ENCODE data around the gene DIABLO.
"Not testable (repeated sequence)": the region's sequence is repeated elsewhere in the genome, so short reads cannot be mapped to it uniquely, and the experiment has no call there.

The DIABLO gene

DNA sequence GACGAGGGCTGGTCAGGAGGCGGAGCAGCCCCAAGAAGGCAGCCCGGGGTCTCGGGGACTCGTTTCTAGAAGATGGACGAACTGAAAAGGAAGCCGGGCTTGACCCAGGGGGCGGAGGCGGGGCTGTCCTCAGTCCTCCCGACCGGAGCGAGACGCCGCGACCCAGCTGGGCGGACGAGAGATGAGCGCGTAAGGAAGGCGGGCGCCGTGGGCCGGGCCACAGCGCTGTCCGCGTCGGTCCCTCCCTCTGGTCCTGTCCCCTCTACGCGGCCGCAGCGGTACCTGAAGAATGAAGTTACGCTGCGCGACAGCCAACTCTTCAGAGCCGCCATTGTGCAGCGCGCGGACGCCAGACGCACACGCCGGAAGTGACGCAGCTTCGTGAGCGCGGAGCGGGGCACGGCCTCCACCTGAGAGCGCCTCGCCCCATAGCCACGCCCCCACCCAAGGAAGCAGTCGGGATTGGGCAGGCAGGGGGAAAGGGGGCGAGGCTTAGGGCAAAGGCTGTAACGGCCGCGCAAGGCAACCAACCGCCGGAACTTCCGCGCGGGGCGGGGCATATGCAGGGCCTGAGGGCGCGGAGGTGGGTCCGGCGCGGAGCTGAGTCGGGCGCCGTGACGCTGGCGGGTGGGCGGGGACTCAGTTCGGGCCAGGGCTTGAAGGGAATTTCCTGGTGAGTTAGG is at the start of gene DIABLO:
DIABLO (minus strand) TSS at position 370 of the 683 bp plus-strand sequence; CDS start at position 332, 38 bp downstream.
- peak; percentile 97 to 100 (median 97) for DNase-seq (ENCODE audit: low read depth in 2 of 3, low spot score in 2 of 3)

DNA sequence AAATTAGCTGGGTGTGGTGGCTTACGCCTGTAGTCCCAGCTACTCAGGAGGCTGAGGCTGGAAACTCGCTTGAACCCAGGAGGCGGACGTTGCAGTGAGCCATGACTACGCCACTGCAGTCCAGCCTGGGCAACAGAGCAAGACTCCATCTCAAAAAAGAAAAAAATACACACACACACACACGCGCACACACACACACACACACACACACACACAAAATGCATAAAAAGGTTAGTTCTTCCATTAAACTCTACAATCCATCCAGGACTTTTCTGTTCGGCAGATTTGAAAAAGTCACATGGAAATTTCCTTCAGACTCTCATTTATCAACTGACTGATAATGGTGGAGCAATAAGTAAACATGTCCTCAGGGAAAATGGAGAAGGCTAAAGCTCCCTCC is 49.6 kb upstream of the DIABLO start:
- no peak for DNase-seq (ENCODE audit: low read depth in 2 of 3, low spot score in 2 of 3)

DNA sequence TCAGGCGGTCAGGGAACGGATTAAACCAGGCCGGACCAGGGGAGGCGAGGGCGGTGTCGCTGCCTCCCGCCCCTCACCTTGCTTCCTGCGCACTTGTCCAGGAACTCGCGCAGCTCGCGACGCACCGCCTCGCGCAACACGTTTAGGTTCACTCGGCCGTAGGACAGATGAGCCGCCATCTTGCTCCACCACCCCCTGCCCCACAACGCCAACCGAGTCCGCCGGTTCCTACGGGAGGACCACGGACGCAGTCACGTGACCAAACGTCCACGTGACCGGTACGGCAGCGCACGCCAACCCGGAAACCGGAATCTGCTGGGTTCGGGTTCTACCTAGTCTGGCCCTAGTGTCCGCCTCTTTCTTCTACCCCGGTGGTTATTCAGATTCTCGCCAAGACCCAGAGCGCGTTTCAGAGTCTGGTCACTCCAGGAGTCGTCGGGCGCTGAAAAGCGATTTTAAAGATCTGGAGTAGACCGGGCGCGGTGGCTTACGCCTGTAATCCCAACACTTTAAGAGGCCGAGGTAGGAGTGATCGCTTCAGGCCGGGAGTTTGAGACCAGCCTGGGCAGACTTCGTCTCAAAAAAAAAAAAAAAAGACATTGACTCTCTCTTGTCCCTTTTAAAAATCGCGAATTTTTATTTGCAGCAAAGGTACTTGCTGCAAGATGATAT is 40.5 kb upstream of the DIABLO start, which contains the start of gene VPS33A:
VPS33A (minus strand) TSS at position 265 of the 672 bp plus-strand sequence; CDS start at position 179, 86 bp downstream.
- peak; percentile 88 to 97 (median 92) for DNase-seq (ENCODE audit: low read depth in 2 of 3, low spot score in 2 of 3)

DNA sequence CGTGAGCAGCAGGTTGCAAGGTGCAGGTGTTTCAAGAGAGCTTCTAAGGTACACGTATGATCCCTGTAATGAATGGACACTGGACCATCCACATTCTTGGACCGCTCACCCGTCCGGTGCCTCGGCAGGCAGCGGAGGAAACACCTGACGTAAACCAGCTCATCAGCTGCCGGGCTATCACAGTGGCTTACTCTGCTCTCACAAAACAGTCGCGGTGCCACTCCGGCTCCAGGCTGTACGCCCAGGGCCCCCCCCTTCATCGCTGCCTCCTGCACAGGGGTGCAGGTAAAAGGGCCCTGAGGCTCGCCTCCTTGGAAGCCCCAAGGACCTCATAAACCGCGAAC is 40.0 kb upstream of the DIABLO start:
- no peak for DNase-seq (ENCODE audit: low read depth in 2 of 3, low spot score in 2 of 3)

DNA sequence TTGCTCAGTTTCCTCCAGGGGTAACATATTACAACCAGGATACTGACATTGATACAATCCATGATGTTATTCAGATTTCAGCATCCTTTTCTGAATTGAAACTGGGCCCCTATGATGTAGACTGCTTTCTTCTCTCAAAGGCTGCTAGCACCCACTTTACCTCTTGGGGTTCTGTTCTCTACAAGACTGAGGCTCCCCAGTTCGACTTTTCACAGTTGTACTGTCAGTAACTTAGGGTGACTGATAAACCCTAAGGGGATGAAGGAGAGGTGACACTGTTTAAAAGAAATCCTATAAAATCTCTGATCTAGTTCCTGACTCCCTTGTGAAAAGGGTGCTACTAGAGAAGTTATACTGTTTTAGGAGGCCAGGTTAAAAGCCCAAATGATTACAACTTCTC is 39.6 kb upstream of the DIABLO start:
- no peak for DNase-seq (ENCODE audit: low read depth in 2 of 3, low spot score in 2 of 3)

DNA sequence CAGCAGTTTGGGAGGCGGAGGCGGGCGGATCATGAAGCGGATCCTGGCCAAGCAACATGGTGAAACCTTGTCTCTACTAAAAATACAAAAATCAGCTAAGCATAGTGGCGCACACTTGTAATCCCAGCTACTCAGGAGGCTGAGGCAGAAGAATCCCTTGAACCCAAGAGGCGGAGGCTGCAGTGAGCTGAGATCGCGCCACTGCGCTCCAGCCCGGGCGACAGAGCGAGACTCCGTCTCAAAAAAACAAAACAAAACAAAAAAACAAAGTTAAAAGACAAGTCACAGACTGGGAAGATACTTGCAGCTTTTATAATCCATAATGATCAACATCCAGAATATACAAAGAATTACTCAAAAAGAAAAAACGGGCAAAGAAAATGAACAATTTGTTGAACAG is 34.9 kb upstream of the DIABLO start:
- not testable (repeated sequence) for DNase-seq (ENCODE audit: low read depth in 2 of 3, low spot score in 2 of 3)

DNA sequence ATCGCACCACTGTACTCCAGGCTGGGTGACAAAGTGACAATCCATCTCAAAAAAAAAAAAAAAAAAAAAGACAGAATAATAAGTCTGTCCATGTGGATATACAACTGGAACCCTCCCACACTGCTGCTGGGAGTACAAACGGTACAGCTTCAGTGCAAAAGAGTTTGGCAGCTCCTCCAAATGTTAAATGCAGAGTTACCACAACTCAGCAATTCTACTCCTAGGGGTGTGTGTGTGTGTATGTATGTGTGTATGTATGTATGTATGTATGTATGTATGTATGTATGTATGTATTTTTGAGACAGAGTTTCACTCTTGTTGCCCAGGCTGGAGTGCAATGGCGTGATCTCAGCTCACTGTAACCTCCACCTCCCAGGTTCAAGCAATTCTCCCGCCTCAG is 33.1 kb upstream of the DIABLO start:
- DNase-seq (ENCODE audit: low read depth in 2 of 3, low spot score in 2 of 3), result not testable (repeated sequence)

DNA sequence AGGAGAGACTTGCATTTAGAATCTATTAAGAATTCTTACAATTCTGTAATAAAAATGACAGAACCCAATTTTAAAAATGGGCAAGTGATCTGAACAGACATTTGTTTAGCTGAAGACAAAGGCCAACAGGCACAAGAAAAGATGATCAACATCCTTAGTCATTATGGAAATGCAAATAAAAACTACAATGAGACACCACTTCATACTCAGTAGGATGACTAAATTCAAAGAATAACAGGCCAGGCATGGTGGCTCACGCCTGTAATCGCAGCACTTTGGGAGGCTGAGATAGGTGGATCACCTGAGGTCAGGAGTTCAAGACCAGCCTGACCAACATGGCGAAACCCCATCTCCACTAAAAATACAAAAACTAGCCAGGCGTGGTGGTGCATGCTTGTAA is 32.6 kb upstream of the DIABLO start:
- DNase-seq (ENCODE audit: low read depth in 2 of 3, low spot score in 2 of 3), result not testable (repeated sequence)

DNA sequence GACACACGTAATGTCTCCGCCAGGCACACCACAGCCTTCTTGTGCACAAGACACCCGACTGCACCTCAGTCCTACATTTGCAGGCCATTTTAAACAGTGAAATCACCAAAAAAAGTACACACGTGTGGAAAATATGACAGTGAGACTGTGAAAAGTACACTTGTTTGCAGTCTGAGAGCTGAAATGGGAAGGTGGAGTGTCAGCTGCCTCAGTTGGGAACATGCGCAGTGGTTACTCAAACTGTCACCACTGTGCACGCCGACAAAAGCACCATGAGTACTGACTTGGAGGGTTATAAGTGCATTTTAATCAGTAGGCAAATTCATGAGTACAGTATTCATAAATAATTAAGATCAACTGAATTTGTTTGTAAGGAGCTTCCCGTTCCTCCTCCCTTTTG is 24.7 kb upstream of the DIABLO start:
- no peak for DNase-seq (ENCODE audit: low read depth in 2 of 3, low spot score in 2 of 3)

DNA sequence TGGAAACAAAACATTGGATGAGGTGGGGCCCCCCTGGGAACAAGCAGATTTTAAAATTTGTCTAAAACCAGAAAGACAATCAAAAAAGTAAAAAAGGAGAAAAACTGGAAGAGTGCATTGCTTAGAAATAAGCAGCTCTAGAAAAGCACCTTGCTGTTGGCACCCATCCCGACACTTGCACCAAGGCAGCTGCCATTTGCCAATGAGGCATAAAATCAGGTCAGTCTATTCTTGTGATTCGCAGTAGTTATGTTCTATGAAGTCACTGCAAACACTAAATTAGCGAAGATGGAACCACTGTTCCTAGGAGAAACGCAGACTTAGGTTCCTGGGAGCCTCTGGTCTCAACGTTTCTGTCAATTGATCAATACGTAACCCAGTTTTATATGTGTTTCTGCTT is 24.2 kb upstream of the DIABLO start:
- DNase-seq (ENCODE audit: low read depth in 2 of 3, low spot score in 2 of 3), result no peak

DNA sequence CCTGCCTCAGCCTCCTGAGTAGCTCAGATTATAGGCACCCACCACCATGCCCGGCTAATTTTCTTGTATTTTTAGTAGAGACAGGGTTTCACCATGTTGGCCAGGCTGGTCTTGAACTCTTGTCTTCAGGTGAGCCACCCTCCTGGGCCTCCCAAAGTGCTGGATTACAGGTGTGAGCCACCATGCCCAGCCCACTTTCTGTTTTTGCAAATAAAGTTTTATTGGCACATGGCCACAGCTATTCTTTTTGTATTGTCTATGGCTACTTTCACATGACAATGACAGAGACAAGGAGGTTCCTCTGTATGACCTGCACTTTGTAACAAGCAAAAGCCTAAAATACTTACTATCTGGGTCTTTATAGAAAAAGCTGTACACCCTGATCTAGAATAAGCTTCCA is 19.7 kb upstream of the DIABLO start:
- DNase-seq (ENCODE audit: low read depth in 2 of 3, low spot score in 2 of 3), result no peak

DNA sequence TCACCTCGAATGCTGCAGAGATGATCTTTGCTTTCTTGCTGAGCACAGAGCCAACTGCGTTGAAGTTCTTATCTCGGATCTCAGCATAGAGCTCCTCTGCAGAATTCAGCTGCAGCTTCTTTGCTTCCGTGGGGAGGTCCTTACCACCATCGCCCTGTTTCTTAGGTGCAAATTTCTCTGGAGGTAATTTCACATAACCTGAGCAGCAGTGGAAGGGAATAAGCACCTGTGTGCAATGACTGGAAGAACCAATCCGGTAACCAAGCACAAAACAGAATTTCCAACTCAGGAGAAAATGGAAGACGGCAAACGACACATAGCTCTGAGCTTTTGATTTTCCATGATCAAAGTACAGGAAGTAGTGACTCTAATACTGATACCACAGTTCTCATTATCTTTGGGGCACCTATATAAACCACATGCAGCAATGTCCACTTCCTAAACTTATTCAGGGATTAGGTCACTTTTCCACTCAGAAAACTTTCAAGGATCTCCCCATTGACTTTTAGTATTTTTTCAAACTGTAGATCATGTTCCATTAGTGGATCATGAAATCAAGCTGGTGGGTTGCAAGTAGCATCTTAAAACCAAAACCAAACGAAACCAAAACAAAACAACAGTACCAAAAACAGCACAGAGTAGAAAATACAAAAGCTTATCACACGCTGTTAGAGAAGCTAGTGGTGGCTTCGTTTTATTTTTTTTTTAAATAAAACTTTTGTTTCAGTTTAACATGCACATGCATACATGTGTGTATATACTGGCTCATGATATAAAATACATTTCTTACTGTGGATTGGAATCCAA is 18.9 kb upstream of the DIABLO start:
- no peak for DNase-seq (ENCODE audit: low read depth in 2 of 3, low spot score in 2 of 3)

DNA sequence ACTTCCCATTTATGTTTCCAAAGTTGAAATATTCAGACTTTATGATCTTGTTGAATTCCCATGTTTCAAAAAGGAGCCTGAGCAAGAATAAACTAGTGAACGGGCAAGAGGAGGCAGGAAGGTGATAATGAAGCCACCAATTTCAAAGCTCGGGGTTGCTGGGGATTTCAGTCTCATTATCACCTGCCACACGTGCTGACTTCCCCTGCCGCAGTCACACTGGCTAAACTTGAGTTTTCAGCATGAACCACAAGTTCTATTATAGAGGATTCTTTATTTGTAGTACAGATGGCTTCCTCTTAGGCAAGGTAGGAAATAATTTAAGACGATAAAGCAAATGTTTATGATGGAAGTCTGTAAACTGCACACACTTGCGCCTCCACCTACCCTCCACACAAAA is 18.1 kb upstream of the DIABLO start:
- no peak for DNase-seq (ENCODE audit: low read depth in 2 of 3, low spot score in 2 of 3)

DNA sequence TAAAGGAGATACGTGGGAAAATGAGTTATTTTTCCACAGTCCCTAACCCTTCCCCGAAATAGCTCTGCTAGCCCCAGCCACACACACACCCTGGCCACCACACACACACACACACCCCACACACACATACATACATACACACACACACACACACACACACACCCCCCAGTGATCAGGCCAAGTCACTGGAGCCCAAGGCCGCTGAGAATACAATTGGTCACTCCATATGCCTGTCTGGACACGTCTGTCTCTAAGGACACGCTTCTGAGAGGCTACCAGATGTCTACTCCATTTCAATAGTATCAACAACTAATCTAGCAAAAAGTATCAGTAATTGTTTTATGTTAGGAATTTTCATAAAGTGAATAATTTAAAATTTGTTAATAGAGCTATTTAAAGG is 13.0 kb upstream of the DIABLO start:
- no peak for DNase-seq (ENCODE audit: low read depth in 2 of 3, low spot score in 2 of 3)

DNA sequence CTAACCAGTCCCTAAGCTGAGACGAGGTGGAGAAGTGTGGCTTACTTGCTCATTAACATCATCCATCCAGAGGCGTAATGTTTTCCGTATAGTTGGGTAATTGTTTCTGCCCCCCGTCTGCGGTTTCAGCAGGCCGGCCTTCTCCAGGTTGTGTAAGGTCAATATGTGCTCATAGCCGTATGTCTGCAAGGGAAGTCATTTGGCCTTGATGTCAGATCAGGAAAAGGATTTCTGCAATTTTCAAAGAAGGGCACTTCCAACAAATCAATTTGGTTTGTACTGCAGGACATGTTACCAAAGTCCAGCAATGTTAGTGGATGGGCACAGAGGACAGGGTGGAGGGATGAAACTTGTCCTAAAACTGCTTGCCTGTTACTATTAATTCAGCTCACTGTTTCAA is 9.9 kb upstream of the DIABLO start:
- no peak for DNase-seq (ENCODE audit: low read depth in 2 of 3, low spot score in 2 of 3)

DNA sequence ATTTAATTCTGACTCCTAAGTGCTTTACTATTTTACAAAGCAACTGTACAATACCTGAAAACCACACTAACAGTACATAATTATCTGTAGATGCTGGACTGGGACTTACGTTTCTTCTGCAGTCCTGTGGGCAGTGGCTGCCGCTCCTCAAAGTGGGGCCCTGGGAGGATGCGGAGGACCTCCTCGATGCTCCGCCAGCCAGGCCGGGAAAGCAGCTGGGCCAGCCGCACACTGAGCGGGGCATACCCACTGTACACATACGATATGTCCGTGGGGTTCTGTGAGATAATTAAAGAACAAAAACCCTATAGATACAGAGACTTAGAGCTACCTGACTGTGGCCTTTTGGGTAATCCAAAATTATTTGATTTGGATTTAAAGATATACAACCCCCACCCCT is 6.8 kb upstream of the DIABLO start:
- DNase-seq (ENCODE audit: low read depth in 2 of 3, low spot score in 2 of 3), result no peak

DNA sequence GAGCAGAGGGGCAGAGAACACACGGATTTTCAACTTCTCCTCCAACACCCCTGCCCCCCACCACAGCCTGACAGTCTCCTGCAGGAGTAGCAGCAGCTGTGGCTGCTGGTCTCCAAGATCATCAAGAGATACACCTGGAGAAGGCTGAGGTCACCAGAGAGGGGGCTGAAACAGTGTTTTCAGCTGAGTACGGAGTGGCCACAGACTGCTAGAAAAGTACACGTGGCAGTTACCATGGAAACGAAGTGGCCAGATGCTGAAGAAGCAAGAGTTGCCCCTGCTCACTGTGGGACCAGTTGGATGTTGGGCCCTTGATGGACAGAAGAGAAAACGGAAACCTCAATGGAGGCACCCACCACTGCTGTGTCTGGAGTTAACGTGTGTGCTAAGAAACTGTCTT is 4.9 kb upstream of the DIABLO start:
- no peak for DNase-seq (ENCODE audit: low read depth in 2 of 3, low spot score in 2 of 3)

DNA sequence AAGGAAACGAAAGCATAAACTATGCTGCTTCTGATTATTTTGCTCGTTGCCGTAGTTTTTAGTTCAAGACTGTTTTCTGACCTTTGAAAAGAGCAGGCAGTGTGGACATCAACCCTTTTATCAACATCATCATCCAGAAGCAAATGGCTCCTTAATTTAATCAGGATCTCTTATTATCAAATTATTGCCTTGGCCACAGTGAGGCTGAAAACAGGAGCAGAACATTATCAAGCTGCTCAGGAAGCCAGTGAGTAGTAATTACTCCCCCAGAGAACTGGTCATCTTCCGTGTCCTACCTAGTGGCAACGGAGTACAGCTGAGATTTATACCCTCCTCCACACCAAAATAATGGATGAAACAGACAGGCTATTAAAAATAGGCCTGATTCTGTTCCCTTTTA is 2.2 kb upstream of the DIABLO start:
- no peak for DNase-seq (ENCODE audit: low read depth in 2 of 3, low spot score in 2 of 3)

DNA sequence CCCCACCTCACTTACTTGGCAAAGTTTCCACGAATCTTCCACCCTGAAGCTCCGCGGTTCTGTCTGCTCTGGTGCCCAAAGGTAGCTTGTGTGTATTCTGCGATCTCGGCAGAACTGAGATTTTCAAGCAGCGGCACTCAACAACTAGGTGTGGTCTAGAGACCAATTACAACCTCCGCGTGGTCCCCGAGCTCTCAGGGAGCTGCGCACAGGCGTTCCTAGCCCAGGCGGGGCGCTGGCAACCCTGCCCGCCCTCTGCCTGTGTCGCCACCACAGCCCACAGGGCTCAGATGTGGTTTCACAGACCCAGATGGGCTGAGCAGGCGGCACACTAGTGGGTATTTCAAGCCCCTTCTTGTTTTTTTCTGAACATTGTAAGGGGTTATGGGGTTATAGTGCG is 1.5 kb upstream of the DIABLO start:
- no peak for DNase-seq (ENCODE audit: low read depth in 2 of 3, low spot score in 2 of 3)

DNA sequence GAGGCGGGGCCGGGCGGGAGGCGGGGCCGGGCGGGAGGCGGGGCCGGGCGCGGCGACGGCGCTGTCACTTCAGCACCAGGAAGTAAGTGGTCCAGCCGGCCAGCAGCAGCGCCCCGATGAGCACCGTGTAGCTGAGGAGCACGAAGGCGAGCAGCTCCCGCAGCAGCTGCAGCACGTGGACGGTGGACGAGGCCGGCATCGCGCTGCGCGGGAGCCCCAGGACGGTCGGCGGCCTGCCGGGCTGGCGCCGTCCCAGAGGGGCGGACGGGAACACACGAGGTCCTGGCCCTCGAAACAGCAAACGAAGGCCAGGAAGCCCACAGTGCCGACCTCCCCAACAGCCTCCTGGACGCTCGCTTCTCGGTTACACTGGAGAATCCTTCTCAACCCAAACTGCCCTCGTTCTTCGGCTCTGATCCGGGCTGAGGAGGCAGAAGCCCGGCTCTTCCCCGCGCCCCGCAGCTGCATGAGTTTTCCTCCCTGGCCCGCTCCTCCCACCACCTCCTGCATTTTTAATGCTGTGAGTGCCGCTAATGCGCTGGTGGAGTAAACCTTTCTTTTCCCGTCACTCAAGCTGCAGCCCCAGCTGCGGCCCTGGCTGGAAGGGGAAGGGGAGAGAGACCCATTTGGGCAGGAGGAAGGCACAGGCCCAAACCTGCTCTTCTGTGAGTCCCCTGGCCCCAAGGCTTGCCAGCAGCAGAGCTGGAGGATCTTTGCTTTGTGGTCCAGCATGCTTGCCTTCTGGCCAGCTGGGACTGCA is 694 bp upstream of the DIABLO start:
- no peak for DNase-seq (ENCODE audit: low read depth in 2 of 3, low spot score in 2 of 3)

DNA sequence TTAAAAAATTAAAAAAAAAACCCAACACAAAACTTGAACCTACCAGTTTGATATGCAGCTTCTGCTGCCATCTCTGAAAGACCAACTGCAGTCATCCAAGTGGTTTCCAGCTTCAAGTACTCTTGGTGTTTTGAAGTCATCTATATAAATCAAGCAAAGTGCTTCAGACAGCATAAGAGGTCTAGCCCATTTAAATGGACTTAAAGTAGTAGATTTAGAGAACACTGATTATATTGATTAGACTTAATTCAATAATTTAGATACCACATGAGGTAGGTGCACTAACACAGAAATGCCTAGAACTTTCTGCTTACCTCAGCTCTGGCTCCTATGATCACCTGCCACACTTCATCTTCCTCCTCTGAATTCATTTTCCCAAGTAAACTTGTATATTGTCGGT is 9.4 kb downstream of the DIABLO start:
- no peak for DNase-seq (ENCODE audit: low read depth in 2 of 3, low spot score in 2 of 3)
